H1 (cell line): Measurements from ENCODE around the gene KLHL10. TPM values are rescaled to one million over a fixed set of nuclear protein-coding genes. Genes with fewer than 3 reads are reported as not detected.

ENCODE experiments used
- CEBPB ChIP-seq: IDR thresholded peaks from 2 replicates; pipeline ENCODE4 v1.6.1; 2012; ENCODE audit warnings: low read depth, low read length
- CHD7 ChIP-seq: fragments of 300-600 bp; sonication (generic); IDR thresholded peaks from 2 replicates; pipeline ENCODE4 v1.7.1; 2012; ENCODE audit warnings: low read length, moderate library complexity, mild to moderate bottlenecking, inconsistent platforms; ENCODE audit not compliant: insufficient replicate concordance
- CREB1 ChIP-seq: IDR thresholded peaks from 2 replicates; pipeline ENCODE4 v1.6.1; 2012; ENCODE audit warnings: inconsistent platforms
- CTBP2 ChIP-seq: IDR thresholded peaks from 2 replicates; pipeline ENCODE4 v1.7.0; 2011; ENCODE audit warnings: borderline replicate concordance, mild to moderate bottlenecking, moderate library complexity, mixed read lengths, low read length; ENCODE audit not compliant: insufficient read depth, insufficient read length
- HDAC2 ChIP-seq, 2 experiments: fragments of 300-600 bp in 1 of 2; sonication (generic) in 1 of 2; IDR thresholded peaks; 2 replicates each; pipeline ENCODE4 v1.6.1; 2011 to 2012; ENCODE audit warnings: low read depth in 2 of 2, low read length in 2 of 2, mild to moderate bottlenecking in 2 of 2, moderate library complexity in 2 of 2, borderline replicate concordance in 1 of 2, inconsistent platforms in 1 of 2
- JUND ChIP-seq: IDR thresholded peaks from 2 replicates; pipeline ENCODE4 v1.6.1; 2011; ENCODE audit warnings: mild to moderate bottlenecking, improper control_type of control experiment, low read length
- SAP30 ChIP-seq: fragments of 300-600 bp; sonication (generic); IDR thresholded peaks from 2 replicates; pipeline ENCODE4 v1.7.1; 2012; ENCODE audit warnings: low read length, moderate library complexity, mild to moderate bottlenecking, inconsistent platforms; ENCODE audit not compliant: insufficient read depth, insufficient replicate concordance
- TAF7 ChIP-seq: optimal IDR thresholded peaks from 2 replicates; pipeline ENCODE3; 2011; ENCODE audit warnings: low read depth, mild to moderate bottlenecking, inconsistent platforms, low read length, moderate library complexity, borderline replicate concordance
- TEAD4 ChIP-seq: IDR thresholded peaks from 2 replicates; pipeline ENCODE4 v1.6.1; 2012; ENCODE audit warnings: low read depth, low read length, inconsistent platforms, mixed read lengths
- ZNF274 ChIP-seq: IDR thresholded peaks from 2 replicates; pipeline ENCODE4 v1.7.0; 2012; ENCODE audit warnings: low read length, borderline replicate concordance; ENCODE audit errors: extremely low read depth
- polyA plus RNA-seq, 7 experiments: library from polyadenylated mRNA; depleted of rRNA in 3 of 7; stranded (reverse) in 5 of 7; unstranded in 2 of 7; fragments of >200 nt in 5 of 7; fragments of 200-250 nt in 2 of 7; gene quantifications; 1 replicate in 5 of 7; 2 replicates in 1 of 7; 4 replicates in 1 of 7; pipeline versions ENCODE4 v1.2.1 to v1.2.3, GENCODE V29; 2011 to 2013; ENCODE audit warnings: missing spikeins in 2 of 7, mixed read lengths in 2 of 7
- total RNA-seq: library from RNA; stranded (reverse); fragmentation: NEBNext Ultra II Directional; extraction: Animal tissue kit (Norgen Biotek cat#: 25700); gene quantifications from 2 replicates; pipeline ENCODE4 v1.2.1, GENCODE V29; 2021

The KLHL10 gene
- total and polyA plus RNA-seq, 2 of the 8 experiments (the other 6 are each of a cell fraction or from before 2014, with no cell fraction given): 0.19 to 0.26 TPM

GRCh38 chr17:41835800-41836549 is 1.6 kb upstream of the KLHL10 start, which contains the start of gene NT5C3B (continued):
- TF ChIP-seq TAF7 (peak; percentile 50), CEBPB (no peak), CREB1 (no peak), CTBP2 (no peak), SAP30 (no peak), HDAC2 (IDR thresholded peaks at IDR 0.05; ENCODE audit: borderline replicate concordance in 1 of 2, low read depth in 2 of 2, low read length in 2 of 2) (0 out of 4 replicates have a peak, but pooled peaks of 1 of the 2 experiments have one; percentile 35), TEAD4 (no peak), JUND (no peak), ZNF274 (no peak), CHD7 (no peak)
